GM23338 (cell line): Measurements from ENCODE around the gene TAF10. TPM values are rescaled to one million over a fixed set of nuclear protein-coding genes. Genes with fewer than 3 reads are reported as not detected.

Experiments
- ATAC-seq: fragments of 200-7000 bp; cut with Tn5 transposase; 3 replicates; pipeline ENCODE4 v1.9.1; 2020
- DNase-seq: peaks from one replicate; pipeline ENCODE4 v3.0.0-alpha.2; 2015; ENCODE audit warnings: low spot score
- H2AFZ ChIP-seq: fragments of 200-600 bp; sonication (generic); 2 replicates; pipeline ENCODE4 v1.8.0; 2016; ENCODE audit warnings: antibody characterized with exemption, mild to moderate bottlenecking, moderate library complexity
- H3F3A ChIP-seq: fragments of 200-600 bp; sonication (generic); replicated peaks from 2 replicates; pipeline ENCODE4 v1.8.0; 2017; ENCODE audit warnings: antibody characterized with exemption, mixed run types, low read depth
- H3K27ac ChIP-seq: fragments of 200-600 bp; sonication (generic); 2 replicates; pipeline ENCODE4 v1.6.1; 2016; ENCODE audit warnings: low read depth
- H3K27me3 ChIP-seq: fragments of 200-600 bp; sonication (generic); 2 replicates; pipeline ENCODE4 v1.8.0; 2016; ENCODE audit warnings: mild to moderate bottlenecking, mixed run types, moderate library complexity; ENCODE audit not compliant: insufficient read depth
- H3K36me3 ChIP-seq: fragments of 200-600 bp; sonication (generic); 2 replicates; pipeline ENCODE4 v1.8.0; 2016; ENCODE audit warnings: mild to moderate bottlenecking; ENCODE audit not compliant: insufficient read depth
- H3K4me1 ChIP-seq: fragments of 200-600 bp; sonication (generic); 2 replicates; pipeline ENCODE4 v1.8.0; 2016; ENCODE audit warnings: mild to moderate bottlenecking, moderate library complexity; ENCODE audit not compliant: insufficient read depth
- H3K4me2 ChIP-seq: fragments of 200-600 bp; sonication (generic); 2 replicates; pipeline ENCODE4 v1.7.1; 2017; ENCODE audit warnings: mixed run types
- H3K4me3 ChIP-seq: fragments of 200-600 bp; sonication (generic); 2 replicates; pipeline ENCODE4 v1.6.1; 2016; ENCODE audit warnings: mixed run types
- H3K79me2 ChIP-seq: fragments of 200-600 bp; sonication (generic); replicated peaks from 2 replicates; pipeline ENCODE4 v1.8.0; 2017; ENCODE audit warnings: mild to moderate bottlenecking; ENCODE audit not compliant: insufficient read depth
- H3K9me2 ChIP-seq: fragments of 200-600 bp; sonication (generic); 2 replicates; pipeline ENCODE4 v1.8.0; 2017; ENCODE audit not compliant: insufficient read depth
- H4K20me1 ChIP-seq: fragments of 200-600 bp; sonication (generic); replicated peaks from 2 replicates; pipeline ENCODE4 v1.8.0; 2017; ENCODE audit warnings: mild to moderate bottlenecking; ENCODE audit not compliant: insufficient read depth
- H3K27ac Mint-ChIP-seq: 2 replicates; pipeline ENCODE4 v1.8.0; 2020; ENCODE audit warnings: inconsistent platforms, mild to moderate bottlenecking, moderate library complexity, mixed read lengths
- H3K27me3 Mint-ChIP-seq: 3 replicates; pipeline ENCODE4 v1.8.0; 2022; ENCODE audit warnings: low read depth, mild to moderate bottlenecking, moderate library complexity, mixed read lengths, inconsistent platforms; ENCODE audit not compliant: insufficient read depth, poor library complexity
- H3K36me3 Mint-ChIP-seq: 3 replicates; pipeline ENCODE4 v1.8.0; 2021; ENCODE audit warnings: low read depth, mild to moderate bottlenecking, inconsistent platforms, moderate library complexity, mixed read lengths
- H3K4me1 Mint-ChIP-seq: 3 replicates; pipeline ENCODE4 v1.8.0; 2020; ENCODE audit warnings: mild to moderate bottlenecking, inconsistent platforms, mixed read lengths
- H3K4me3 Mint-ChIP-seq: 3 replicates; pipeline ENCODE4 v1.8.0; 2021; ENCODE audit warnings: moderate library complexity, mild to moderate bottlenecking, inconsistent platforms, mixed read lengths
- H3K9me3 Mint-ChIP-seq: 3 replicates; pipeline ENCODE4 v1.8.0; 2020; ENCODE audit warnings: moderate library complexity, mild to moderate bottlenecking, inconsistent platforms, mixed read lengths
- CTCF ChIP-seq, 2 experiments: fragments of 200-600 bp in 1 of 2; sonication (generic) in 1 of 2; conservative IDR thresholded peaks; 2 replicates each; pipeline versions ENCODE4 v1.5.1 to v1.6.1; 2016 to 2017; ENCODE audit warnings: antibody characterized with exemption in 2 of 2, low read depth in 2 of 2, mild to moderate bottlenecking in 2 of 2, moderate library complexity in 1 of 2
- ETS1 ChIP-seq: IDR thresholded peaks from 2 replicates; pipeline ENCODE4 v1.6.1; 2016; ENCODE audit warnings: antibody characterized with exemption
- POLR2AphosphoS5 ChIP-seq: IDR thresholded peaks from 2 replicates; pipeline ENCODE4 v1.6.1; 2016; ENCODE audit warnings: antibody characterized with exemption, low read depth
- REST ChIP-seq: IDR thresholded peaks from one replicate; pipeline ENCODE4 v1.6.1; 2018; ENCODE audit warnings: antibody characterized with exemption; ENCODE audit not compliant: unreplicated experiment
- ZNF331 ChIP-seq: fragments of 250-450 bp; sonication (Bioruptor Pico); IDR thresholded peaks from 2 replicates; pipeline ENCODE4 v1.5.0; 2020; ENCODE audit warnings: low read depth, mild to moderate bottlenecking, moderate library complexity
- polyA plus RNA-seq: library from polyadenylated mRNA; unstranded; fragments of >200 nt; fragmentation: Nextera tagmentation; extraction: Ambion mirVana; gene quantifications from 2 replicates; pipeline ENCODE4 v1.2.1, GENCODE V29; 2016
- total RNA-seq: library from RNA; depleted of rRNA; stranded (reverse); fragments of >200 nt; shearing (Covaris generic); gene quantifications from 2 replicates; pipeline ENCODE4 v1.2.3, GENCODE V29; 2014
- TF ChIP-seq, protein P1 (sequence below): fragments of 250-450 bp; sonication (Bioruptor Pico); IDR thresholded peaks from 2 replicates; pipeline ENCODE4 v1.5.0; 2020; ENCODE audit warnings: mild to moderate bottlenecking, moderate library complexity

TAF10 gene
- total and polyA plus RNA-seq, 2 experiments from 2014 or later: 108 to 253 TPM

- no peaks in the 10 kb centered on the region for H3K79me2 ChIP-seq
- no peaks in the 10 kb centered on the region; the same call in 1 of the 2 replicates for H3F3A ChIP-seq
- H3K27ac ChIP-seq: no peak overlapping the region
- no peak overlapping the region for H2AFZ ChIP-seq
- ATAC-seq: no peak
- H3K27ac Mint-ChIP-seq: no peak overlapping the region
- TF ChIP-seq POLR2AphosphoS5: no peak
- TF ChIP-seq REST: no peak
- TF ChIP-seq CTCF (conservative IDR thresholded peaks at IDR 0.05; ENCODE audit: low read depth in 2 of 2): no peak
- no peak for TF ChIP-seq ETS1
- TF ChIP-seq, protein P1, sequence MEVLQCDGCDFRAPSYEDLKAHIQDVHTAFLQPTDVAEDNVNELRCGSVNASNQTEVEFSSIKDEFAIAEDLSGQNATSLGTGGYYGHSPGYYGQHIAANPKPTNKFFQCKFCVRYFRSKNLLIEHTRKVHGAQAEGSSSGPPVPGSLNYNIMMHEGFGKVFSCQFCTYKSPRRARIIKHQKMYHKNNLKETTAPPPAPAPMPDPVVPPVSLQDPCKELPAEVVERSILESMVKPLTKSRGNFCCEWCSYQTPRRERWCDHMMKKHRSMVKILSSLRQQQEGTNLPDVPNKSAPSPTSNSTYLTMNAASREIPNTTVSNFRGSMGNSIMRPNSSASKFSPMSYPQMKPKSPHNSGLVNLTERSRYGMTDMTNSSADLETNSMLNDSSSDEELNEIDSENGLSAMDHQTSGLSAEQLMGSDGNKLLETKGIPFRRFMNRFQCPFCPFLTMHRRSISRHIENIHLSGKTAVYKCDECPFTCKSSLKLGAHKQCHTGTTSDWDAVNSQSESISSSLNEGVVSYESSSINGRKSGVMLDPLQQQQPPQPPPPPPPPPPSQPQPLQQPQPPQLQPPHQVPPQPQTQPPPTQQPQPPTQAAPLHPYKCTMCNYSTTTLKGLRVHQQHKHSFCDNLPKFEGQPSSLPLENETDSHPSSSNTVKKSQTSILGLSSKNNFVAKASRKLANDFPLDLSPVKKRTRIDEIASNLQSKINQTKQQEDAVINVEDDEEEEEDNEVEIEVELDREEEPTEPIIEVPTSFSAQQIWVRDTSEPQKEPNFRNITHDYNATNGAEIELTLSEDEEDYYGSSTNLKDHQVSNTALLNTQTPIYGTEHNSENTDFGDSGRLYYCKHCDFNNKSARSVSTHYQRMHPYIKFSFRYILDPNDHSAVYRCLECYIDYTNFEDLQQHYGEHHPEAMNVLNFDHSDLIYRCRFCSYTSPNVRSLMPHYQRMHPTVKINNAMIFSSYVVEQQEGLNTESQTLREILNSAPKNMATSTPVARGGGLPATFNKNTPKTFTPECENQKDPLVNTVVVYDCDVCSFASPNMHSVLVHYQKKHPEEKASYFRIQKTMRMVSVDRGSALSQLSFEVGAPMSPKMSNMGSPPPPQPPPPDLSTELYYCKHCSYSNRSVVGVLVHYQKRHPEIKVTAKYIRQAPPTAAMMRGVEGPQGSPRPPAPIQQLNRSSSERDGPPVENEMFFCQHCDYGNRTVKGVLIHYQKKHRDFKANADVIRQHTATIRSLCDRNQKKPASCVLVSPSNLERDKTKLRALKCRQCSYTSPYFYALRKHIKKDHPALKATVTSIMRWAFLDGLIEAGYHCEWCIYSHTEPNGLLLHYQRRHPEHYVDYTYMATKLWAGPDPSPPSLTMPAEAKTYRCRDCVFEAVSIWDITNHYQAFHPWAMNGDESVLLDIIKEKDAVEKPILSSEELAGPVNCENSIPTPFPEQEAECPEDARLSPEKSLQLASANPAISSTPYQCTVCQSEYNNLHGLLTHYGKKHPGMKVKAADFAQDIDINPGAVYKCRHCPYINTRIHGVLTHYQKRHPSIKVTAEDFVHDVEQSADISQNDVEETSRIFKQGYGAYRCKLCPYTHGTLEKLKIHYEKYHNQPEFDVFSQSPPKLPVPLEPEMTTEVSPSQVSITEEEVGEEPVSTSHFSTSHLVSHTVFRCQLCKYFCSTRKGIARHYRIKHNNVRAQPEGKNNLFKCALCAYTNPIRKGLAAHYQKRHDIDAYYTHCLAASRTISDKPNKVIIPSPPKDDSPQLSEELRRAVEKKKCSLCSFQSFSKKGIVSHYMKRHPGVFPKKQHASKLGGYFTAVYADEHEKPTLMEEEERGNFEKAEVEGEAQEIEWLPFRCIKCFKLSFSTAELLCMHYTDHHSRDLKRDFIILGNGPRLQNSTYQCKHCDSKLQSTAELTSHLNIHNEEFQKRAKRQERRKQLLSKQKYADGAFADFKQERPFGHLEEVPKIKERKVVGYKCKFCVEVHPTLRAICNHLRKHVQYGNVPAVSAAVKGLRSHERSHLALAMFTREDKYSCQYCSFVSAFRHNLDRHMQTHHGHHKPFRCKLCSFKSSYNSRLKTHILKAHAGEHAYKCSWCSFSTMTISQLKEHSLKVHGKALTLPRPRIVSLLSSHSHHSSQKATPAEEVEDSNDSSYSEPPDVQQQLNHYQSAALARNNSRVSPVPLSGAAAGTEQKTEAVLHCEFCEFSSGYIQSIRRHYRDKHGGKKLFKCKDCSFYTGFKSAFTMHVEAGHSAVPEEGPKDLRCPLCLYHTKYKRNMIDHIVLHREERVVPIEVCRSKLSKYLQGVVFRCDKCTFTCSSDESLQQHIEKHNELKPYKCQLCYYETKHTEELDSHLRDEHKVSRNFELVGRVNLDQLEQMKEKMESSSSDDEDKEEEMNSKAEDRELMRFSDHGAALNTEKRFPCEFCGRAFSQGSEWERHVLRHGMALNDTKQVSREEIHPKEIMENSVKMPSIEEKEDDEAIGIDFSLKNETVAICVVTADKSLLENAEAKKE (CRISPR knock-in tag): no peak
- TF ChIP-seq ZNF331: no peak
- peaks cover 13% of the 10 kb centered on the region for H3K36me3 Mint-ChIP-seq
- no peak overlapping the region for H3K4me3 ChIP-seq
- H3K9me2 ChIP-seq: no peaks in the 10 kb centered on the region
- no peaks in the 10 kb centered on the region for H4K20me1 ChIP-seq
- no peaks in the 10 kb centered on the region for H3K36me3 ChIP-seq
- H3K4me1 ChIP-seq: no peaks in the 10 kb centered on the region; the same call in 1 of the 2 replicates
- no peak overlapping the region for H3K4me3 Mint-ChIP-seq
- H3K9me3 Mint-ChIP-seq: no peaks in the 10 kb centered on the region; the same call in 2 of the 3 replicates
- peaks cover 9% of the 10 kb centered on the region for H3K4me1 Mint-ChIP-seq
- DNase-seq: no peak
- no peak overlapping the region for H3K4me2 ChIP-seq
- H3K27me3 Mint-ChIP-seq: peaks cover 38% of the 10 kb centered on the region
- H3K27me3 ChIP-seq: peaks cover 40% of the 10 kb centered on the region
These were observed 15.2 kb upstream of the TAF10 start for GRCh38 chr11:6626971-6627761.
